Middle frontal gyrus (tissue), 1 donor: ENCODE results near the gene CDC123.

Source experiments
- DNase-seq: peaks from one replicate; pipeline ENCODE4 v3.0.0-alpha.2; 2015; ENCODE audit warnings: low spot score; ENCODE audit errors: extremely low spot score

The CDC123 gene

DNA sequence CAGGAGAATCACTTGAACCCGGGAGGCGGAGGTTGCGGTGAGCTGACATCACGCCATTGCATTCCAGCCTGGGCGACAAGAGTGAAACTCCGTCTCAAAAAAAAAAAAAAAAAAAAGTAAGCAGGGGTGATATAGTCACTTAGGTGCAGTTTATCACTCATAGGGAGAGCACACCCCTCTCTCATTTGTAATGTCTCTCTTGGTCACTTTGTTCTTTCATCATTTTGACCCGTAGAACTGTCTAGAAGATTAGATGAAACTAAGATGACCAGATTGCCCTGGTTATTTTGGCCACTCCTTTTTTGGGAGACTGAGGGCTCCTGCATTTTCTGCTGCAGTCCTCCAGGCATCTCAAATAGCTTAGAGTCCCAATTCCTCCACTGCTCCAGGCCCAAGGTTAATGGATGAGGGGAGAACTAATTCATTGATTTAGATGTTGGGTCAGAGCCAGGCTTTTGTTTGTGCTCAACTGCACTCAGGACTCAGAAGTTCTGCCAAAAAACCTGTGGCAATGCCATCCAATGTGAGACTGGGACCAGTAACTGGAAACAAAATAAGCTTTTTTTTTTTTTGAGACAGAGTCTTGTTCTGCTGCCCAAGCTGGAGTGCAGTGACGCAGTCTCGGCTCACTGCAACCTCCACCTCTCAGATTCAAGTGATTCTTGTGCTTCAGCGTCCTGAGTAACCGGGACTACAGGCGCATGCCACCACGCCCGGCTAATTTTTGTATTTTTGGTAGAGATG is 103.4 kb downstream of the CDC123 start:
- peak; percentile 8 for DNase-seq
